OCI-LY3 (cell line): ENCODE results near the gene CDR2L.

ENCODE experiments used
- H2AFZ ChIP-seq: fragments of 200-600, 300-600 bp; shearing (Covaris generic); 2 replicates; pipeline ENCODE4 v1.6.0; 2014; ENCODE audit warnings: antibody characterized with exemption, low read depth, low read length
- H3K27ac ChIP-seq: fragments of 200-600, 300-600 bp; sonication (generic); 2 replicates; pipeline ENCODE4 v1.5.1; 2014; ENCODE audit warnings: mild to moderate bottlenecking, low read length, moderate library complexity, mixed read lengths
- H3K27me3 ChIP-seq: fragments of 200-600, 300-600 bp; sonication (generic); 2 replicates; pipeline ENCODE4 v1.6.1; 2014; ENCODE audit warnings: low read depth, low read length, mixed read lengths
- H3K36me3 ChIP-seq: fragments of 200-600, 300-600 bp; sonication (generic); replicated peaks from 2 replicates; pipeline ENCODE3; 2014; ENCODE audit warnings: low read depth, low read length, mixed read lengths
- H3K4me1 ChIP-seq: fragments of 300-600, 200-600 bp; sonication (generic); 2 replicates; pipeline ENCODE4 v1.6.1; 2014; ENCODE audit warnings: low read length, mixed read lengths
- H3K4me2 ChIP-seq: fragments of 200-600, 300-600 bp; sonication (generic); 2 replicates; pipeline ENCODE4 v1.6.1; 2014; ENCODE audit warnings: low read length, mixed read lengths
- H3K4me3 ChIP-seq: fragments of 300-600, 200-600 bp; sonication (generic); 2 replicates; pipeline ENCODE4 v1.5.1; 2014; ENCODE audit warnings: antibody characterized with exemption, mild to moderate bottlenecking, low read length, moderate library complexity
- H3K79me2 ChIP-seq: fragments of 300-600, 200-600 bp; shearing (Covaris generic); 2 replicates; pipeline ENCODE4 v1.6.1; 2014; ENCODE audit warnings: mild to moderate bottlenecking, low read length, mixed read lengths
- H3K9ac ChIP-seq: fragments of 300-600, 200-600 bp; shearing (Covaris generic); 2 replicates; pipeline ENCODE4 v1.6.0; 2014; ENCODE audit warnings: mild to moderate bottlenecking, low read length, moderate library complexity
- H3K9me3 ChIP-seq: fragments of 200-600, 300-600 bp; shearing (Covaris generic); 2 replicates; pipeline ENCODE4 v1.6.1; 2014; ENCODE audit warnings: low read length, mixed read lengths; ENCODE audit not compliant: insufficient read depth
- H4K20me1 ChIP-seq: fragments of 200-600, 300-600 bp; sonication (generic); 2 replicates; pipeline ENCODE4 v1.6.1; 2016; ENCODE audit warnings: low read length, mixed read lengths; ENCODE audit not compliant: insufficient read depth
- CTCF ChIP-seq: fragments of 200-600, 300-600 bp; sonication (generic); IDR thresholded peaks from 2 replicates; pipeline ENCODE4 v1.5.1; 2014; ENCODE audit warnings: antibody characterized with exemption, low read length, low read depth
- EZH2phosphoT487 ChIP-seq: fragments of 200-600 bp; shearing (Covaris generic); IDR thresholded peaks from 2 replicates; pipeline ENCODE4 v1.6.1; 2018; ENCODE audit warnings: antibody characterized with exemption, mixed run types, low read depth

Gene CDR2L

GRCh38 chr17:74970395-74970794 is 17.0 kb upstream of the CDR2L start:
- no peak overlapping the region for H3K9ac ChIP-seq
- no peak overlapping the region for H3K27ac ChIP-seq
- no peaks in the 10 kb centered on the region for H3K36me3 ChIP-seq
- TF ChIP-seq EZH2phosphoT487: no peak
- no peak for TF ChIP-seq CTCF
- H4K20me1 ChIP-seq: no peaks in the 10 kb centered on the region
- H3K79me2 ChIP-seq: no peaks in the 10 kb centered on the region
- no peaks in the 10 kb centered on the region for H3K9me3 ChIP-seq
- no peak overlapping the region for H3K4me2 ChIP-seq
- H3K4me1 ChIP-seq: peaks cover 4% of the 10 kb centered on the region; the same call in 1 of the 2 replicates
- H3K4me3 ChIP-seq: no peak overlapping the region
- no peak overlapping the region for H2AFZ ChIP-seq
- H3K27me3 ChIP-seq: peaks cover 21% of the 10 kb centered on the region

- peaks cover 4% of the 10 kb centered on the region; the same call in 1 of the 2 replicates for H3K4me1 ChIP-seq
- H3K4me2 ChIP-seq: no peak overlapping the region
- TF ChIP-seq CTCF (no peak), EZH2phosphoT487 (no peak)
- no peaks in the 10 kb centered on the region for H4K20me1 ChIP-seq
- H3K9ac ChIP-seq: no peak overlapping the region
- no peak overlapping the region for H2AFZ ChIP-seq
- H3K4me3 ChIP-seq: no peak overlapping the region
- no peak overlapping the region for H3K27ac ChIP-seq
- H3K36me3 ChIP-seq: no peaks in the 10 kb centered on the region
- H3K9me3 ChIP-seq: no peaks in the 10 kb centered on the region
- no peaks in the 10 kb centered on the region for H3K79me2 ChIP-seq
- peaks cover 24% of the 10 kb centered on the region for H3K27me3 ChIP-seq
Measured at GRCh38 chr17:74971069-74971841, 16.2 kb upstream of the CDR2L start.

GRCh38 chr17:74971842-74972106 is 15.7 kb upstream of the CDR2L start:
- no peaks in the 10 kb centered on the region for H3K9me3 ChIP-seq
- no peaks in the 10 kb centered on the region for H3K36me3 ChIP-seq
- peak overlapping the region; percentile 77 for H3K4me3 ChIP-seq
- no peak for TF ChIP-seq CTCF
- no peak for TF ChIP-seq EZH2phosphoT487
- no peak overlapping the region for H3K9ac ChIP-seq
- peaks cover 4% of the 10 kb centered on the region; the same call in 1 of the 2 replicates for H3K4me1 ChIP-seq
- no peaks in the 10 kb centered on the region for H3K79me2 ChIP-seq
- H2AFZ ChIP-seq: no peak overlapping the region
- no peaks in the 10 kb centered on the region for H4K20me1 ChIP-seq
- H3K4me2 ChIP-seq: peak overlapping the region; percentile 71
- no peak overlapping the region for H3K27ac ChIP-seq
- peaks cover 24% of the 10 kb centered on the region for H3K27me3 ChIP-seq

GRCh38 chr17:74972107-74972972 is 15.1 kb upstream of the CDR2L start, which contains the start of gene HID1:
Gene HID1 (minus strand): TSS chr17:74972759. CDS start chr17:74972656, 103 bp downstream.
- Histone ChIP-seq H3K4me2 (peak within 1 kb of the TSS; percentile 71), H3K27ac (no peak within 1 kb of the TSS), H3K9me3 (no peaks in the 10 kb centered on the region), H3K27me3 (peaks cover 24% of the 10 kb centered on the region), H3K4me3 (peak within 1 kb of the TSS; percentile 77), H3K36me3 (no peaks in the 10 kb centered on the region), H2AFZ (no peak within 1 kb of the TSS), H3K4me1 (peaks cover 4% of the 10 kb centered on the region; the same call in 1 of the 2 replicates), H3K79me2 (no peaks in the 10 kb centered on the region), H3K9ac (peak within 1 kb of the TSS; percentile 38; the same call in 1 of the 2 replicates), H4K20me1 (no peaks in the 10 kb centered on the region)
- TF ChIP-seq EZH2phosphoT487 (no peak), CTCF (no peak)
